Left ventricle myocardium inferior (tissue), 1 donor: ENCODE measurements around the gene CGB8. TPM values are rescaled to one million over a fixed set of nuclear protein-coding genes. Genes with fewer than 3 reads are reported as not detected.
"Not testable (repeated sequence)": the region's sequence is repeated elsewhere in the genome, so short reads cannot be mapped to it uniquely, and the experiment has no call there.

Experiments
- DNase-seq: peaks from one replicate; pipeline ENCODE4 v3.0.0-alpha.2; 2020
- H3K27ac ChIP-seq: fragments of 200-600 bp; replicated peaks from 2 replicates; pipeline ENCODE4 v1.8.0; 2021
- H3K27me3 ChIP-seq: fragments of 200-600 bp; 2 replicates; pipeline ENCODE4 v1.8.0; 2021; ENCODE audit warnings: low read depth
- H3K36me3 ChIP-seq: fragments of 200-600 bp; 2 replicates; pipeline ENCODE4 v1.8.0; 2021
- H3K4me1 ChIP-seq: fragments of 200-600 bp; 2 replicates; pipeline ENCODE4 v1.8.0; 2021
- H3K4me3 ChIP-seq: fragments of 200-600 bp; 2 replicates; pipeline ENCODE4 v1.8.0; 2021; ENCODE audit warnings: mild to moderate bottlenecking, moderate library complexity
- H3K9me3 ChIP-seq: fragments of 200-600 bp; replicated peaks from 2 replicates; pipeline ENCODE4 v1.8.0; 2021
- intact Hi-C: fragments of 100-400 bp; cut with micrococcal nuclease; formaldehyde crosslinking; loops from one replicate; pipeline ENCODE4 v1.11.0; 2022
- total RNA-seq: library from RNA; stranded (reverse); fragmentation: NEBNext Ultra II Directional; extraction: Animal tissue kit (Norgen Biotek cat#: 25700); gene quantifications from one replicate; pipeline ENCODE4 v1.2.1, GENCODE V29; 2021
- TF ChIP-seq, protein P1 (sequence below): fragments of 200-600 bp; IDR thresholded peaks from 2 replicates; pipeline ENCODE4 v1.8.0; 2021; ENCODE audit warnings: antibody characterized with exemption, mild to moderate bottlenecking, borderline replicate concordance
- donor health status: DM: no; HTN: yes; CAD: no; lungs with severe emphysema.

CGB8 gene
- total RNA-seq, 1 donor from 2014 or later: not detected

DNA sequence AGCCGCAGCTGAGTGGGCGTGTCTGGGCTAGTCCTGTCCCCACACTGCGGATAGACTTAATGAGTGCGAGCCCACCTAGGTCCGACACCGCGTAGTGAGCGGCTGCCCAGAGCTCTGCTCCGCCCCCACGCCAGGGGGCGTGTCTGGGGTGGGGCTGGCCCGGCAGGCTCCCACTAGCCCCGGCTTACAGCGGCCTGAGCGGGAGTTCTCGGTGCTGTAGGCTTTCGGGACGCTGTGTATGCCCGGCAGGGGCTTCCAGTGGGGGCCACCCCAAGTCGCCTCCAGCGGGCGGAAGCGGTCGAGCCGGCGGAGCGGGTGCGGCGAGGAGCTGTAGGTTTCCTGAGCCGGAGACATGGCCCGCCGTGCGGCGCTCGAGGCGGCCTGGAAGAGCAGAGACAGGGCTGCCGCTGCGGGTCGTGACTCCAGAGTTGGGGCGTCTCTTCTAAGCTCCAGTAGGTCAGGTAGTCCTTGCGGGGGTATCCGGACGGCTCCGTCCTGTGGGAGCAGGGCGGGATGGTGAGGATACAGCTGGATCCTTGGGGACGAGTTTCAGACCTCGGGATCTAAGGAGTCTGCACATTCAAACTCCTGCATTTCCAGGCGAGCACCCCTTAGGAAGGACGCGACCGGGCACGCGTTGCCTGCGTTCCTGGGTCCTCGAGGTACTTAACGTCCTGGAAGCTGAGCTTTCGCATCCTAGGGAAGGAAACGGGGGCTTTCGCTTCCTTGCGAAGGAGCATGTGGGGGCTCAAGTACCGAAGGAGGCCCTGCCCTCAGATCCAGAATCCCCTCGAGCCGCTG is 7.4 kb upstream of the CGB8 start:
- no peak overlapping the region for H3K27ac ChIP-seq
- no peaks in the 10 kb centered on the region for H3K9me3 ChIP-seq
- H3K27me3 ChIP-seq: peaks cover 38% of the 10 kb centered on the region
- intact Hi-C loops: no loop called here
- no peaks in the 10 kb centered on the region for H3K36me3 ChIP-seq
- peak; percentile 55 for DNase-seq
- TF ChIP-seq, protein P1, sequence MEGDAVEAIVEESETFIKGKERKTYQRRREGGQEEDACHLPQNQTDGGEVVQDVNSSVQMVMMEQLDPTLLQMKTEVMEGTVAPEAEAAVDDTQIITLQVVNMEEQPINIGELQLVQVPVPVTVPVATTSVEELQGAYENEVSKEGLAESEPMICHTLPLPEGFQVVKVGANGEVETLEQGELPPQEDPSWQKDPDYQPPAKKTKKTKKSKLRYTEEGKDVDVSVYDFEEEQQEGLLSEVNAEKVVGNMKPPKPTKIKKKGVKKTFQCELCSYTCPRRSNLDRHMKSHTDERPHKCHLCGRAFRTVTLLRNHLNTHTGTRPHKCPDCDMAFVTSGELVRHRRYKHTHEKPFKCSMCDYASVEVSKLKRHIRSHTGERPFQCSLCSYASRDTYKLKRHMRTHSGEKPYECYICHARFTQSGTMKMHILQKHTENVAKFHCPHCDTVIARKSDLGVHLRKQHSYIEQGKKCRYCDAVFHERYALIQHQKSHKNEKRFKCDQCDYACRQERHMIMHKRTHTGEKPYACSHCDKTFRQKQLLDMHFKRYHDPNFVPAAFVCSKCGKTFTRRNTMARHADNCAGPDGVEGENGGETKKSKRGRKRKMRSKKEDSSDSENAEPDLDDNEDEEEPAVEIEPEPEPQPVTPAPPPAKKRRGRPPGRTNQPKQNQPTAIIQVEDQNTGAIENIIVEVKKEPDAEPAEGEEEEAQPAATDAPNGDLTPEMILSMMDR: peak; percentile 56
- H3K4me3 ChIP-seq: peak overlapping the region; percentile 72
- H3K4me1 ChIP-seq: peaks cover 22% of the 10 kb centered on the region

DNA sequence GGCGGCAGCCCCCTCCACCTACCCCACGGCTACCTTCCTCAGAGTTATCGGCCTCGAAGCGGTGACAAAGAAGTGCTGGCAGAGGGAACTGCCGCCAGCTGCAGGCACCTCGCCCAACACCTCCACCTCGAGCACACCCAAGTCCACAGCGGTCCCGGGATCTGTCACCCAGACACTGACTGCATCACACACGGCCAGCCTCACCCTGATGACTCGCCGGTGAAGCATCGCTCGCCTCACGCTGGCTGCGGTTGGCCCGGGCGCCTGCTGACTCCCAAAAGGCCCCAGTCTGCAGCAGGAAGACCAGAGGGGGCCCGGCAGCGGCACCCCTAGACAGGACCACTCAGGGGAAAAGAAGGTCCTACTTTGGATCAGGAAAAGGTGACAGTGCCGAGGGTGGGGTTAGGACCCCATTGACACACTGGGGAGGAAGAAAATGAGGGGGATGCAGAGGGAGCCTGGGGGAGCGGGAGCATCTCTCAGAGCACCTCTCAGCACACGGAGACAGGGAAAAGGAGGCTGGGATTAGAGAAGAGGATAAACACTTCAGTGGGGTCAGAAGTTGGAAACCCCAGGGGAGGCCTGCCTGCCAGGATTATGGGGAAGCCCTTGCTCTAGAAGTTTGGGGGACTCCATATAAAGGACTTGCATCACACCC is 1.6 kb upstream of the CGB8 start:
- H3K36me3 ChIP-seq, H3K4me3 ChIP-seq, intact Hi-C loops: not testable (repeated sequence)

DNA sequence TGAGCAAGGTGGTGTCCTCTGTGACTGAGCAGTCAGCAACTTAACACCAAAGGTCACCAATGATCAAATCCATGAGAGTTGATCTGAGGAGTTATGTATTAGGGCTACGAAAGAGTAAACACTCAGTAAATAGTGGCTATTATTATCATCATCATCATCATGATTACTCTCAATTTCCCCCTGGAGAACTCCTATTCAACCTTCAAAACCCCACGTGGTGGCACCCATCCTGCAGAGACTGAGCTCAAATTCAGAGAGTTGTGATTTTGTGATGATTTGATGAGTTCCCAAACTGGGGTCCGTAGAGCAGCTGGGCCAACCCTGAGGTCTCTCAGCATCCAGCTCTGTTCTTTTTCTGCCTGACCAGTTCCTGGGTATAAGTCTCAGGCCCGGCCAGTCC is 923 bp upstream of the CGB8 start:
- H3K9me3 ChIP-seq, intact Hi-C loops, H3K4me3 ChIP-seq, H3K36me3 ChIP-seq, H3K27me3 ChIP-seq, H3K4me1 ChIP-seq, DNase-seq, H3K27ac ChIP-seq: not testable (repeated sequence)

More for the DNA sequence above, 1.6 kb upstream of the CGB8 start:
- H3K4me1 ChIP-seq, H3K9me3 ChIP-seq, H3K27me3 ChIP-seq, DNase-seq, H3K27ac ChIP-seq: not testable (repeated sequence)

DNA sequence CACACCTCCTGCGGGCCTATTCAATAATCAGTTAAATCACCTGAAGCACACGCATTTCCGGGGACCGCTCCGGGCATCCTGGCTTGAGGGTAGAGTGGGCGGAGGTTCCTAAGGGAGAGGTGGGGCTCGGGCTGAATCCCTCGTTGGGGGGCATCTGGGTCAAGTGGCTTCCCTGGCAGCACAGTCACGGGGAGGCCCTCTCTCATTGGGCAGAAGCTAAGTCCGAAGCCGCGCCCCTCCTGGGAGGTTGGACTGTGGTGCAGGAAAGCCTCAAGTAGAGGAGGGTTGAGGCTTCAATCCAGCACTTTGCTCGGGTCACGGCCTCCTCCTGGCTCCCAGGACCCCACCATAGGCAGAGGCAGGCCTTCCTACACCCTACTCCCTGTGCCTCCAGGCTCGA is 5.4 kb downstream of the CGB8 start, which contains the start of gene CGB5:
Gene CGB5, plus strand, starts transcription at position 301 of the 400 bp plus-strand sequence. CDS start 362 bp downstream, outside the sequence.
- H3K4me3 ChIP-seq, H3K27me3 ChIP-seq, intact Hi-C loops, DNase-seq, H3K36me3 ChIP-seq, H3K9me3 ChIP-seq, H3K27ac ChIP-seq, H3K4me1 ChIP-seq: not testable (repeated sequence)

DNA sequence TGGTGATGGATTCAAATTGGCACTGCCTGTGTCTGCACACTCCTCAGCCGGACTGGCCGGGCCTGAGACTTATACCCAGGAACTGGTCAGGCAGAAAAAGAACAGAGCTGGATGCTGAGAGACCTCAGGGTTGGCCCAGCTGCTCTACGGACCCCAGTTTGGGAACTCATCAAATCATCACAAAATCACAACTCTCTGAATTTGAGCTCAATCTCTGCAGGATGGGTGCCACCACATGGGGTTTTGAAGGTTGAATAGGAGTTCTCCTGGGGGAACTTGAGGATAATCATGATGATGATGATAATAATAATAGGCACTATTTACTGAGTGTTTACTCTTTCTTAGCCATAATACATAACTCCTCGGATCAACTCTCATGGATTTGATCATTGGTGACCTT is 6.2 kb downstream of the CGB8 start:
- H3K27ac ChIP-seq, H3K36me3 ChIP-seq, H3K9me3 ChIP-seq, H3K4me3 ChIP-seq, H3K4me1 ChIP-seq, DNase-seq, H3K27me3 ChIP-seq, intact Hi-C loops: not testable (repeated sequence)

DNA sequence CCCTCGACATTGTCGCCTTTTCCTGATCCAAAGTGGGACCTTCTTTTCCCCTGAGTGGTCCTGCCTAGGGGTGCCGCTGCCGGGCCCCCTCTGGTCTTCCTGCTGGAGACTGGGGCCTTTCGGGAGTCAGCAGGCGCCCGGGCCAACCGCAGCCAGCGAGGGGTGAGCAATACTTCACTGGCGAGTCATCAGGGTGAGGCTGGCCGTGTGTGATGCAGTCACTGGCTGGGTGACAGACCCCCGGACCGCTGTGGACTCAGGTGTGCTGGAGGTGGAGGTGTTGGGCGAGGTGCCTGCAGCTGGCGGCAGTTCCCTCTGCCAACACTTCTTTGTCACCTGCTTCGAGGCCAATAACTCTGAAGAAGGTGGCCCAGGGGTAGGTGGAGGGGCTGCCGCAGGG is 6.7 kb downstream of the CGB8 start:
- Histone ChIP-seq H3K36me3 (no peaks in the 10 kb centered on the region), H3K4me3 (no peak overlapping the region), H3K27ac (no peak overlapping the region), H3K27me3 (no peaks in the 10 kb centered on the region), H3K9me3 (no peaks in the 10 kb centered on the region), H3K4me1 (no peaks in the 10 kb centered on the region)
- intact Hi-C loops: no loop called here
- no peak for DNase-seq
- TF ChIP-seq, protein P1: no peak

DNA sequence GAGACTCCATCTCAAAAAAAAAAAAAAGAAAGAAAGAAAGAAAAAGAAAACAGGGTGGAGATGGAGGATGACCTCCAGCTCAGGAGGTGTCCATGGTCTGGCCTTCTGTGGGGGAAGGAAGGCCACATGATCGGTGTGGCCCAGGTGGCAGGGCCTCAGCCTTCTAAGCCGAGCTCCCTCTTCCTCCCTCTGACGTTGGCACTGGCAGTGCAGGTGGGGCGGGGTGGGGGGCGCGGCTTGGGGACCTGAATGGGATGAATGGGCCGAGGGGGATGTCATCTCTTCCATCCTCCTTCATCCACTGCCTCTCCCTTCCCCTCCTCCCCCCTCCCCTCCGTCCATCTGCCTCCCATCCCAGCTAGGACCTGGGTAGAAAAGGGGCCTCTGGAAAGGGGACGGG is 9.2 kb downstream of the CGB8 start:
- H3K9me3 ChIP-seq, H3K36me3 ChIP-seq, H3K4me3 ChIP-seq, H3K4me1 ChIP-seq, DNase-seq, H3K27ac ChIP-seq, intact Hi-C loops: not testable (repeated sequence)
- peaks cover 16% of the 10 kb centered on the region for H3K27me3 ChIP-seq

DNA sequence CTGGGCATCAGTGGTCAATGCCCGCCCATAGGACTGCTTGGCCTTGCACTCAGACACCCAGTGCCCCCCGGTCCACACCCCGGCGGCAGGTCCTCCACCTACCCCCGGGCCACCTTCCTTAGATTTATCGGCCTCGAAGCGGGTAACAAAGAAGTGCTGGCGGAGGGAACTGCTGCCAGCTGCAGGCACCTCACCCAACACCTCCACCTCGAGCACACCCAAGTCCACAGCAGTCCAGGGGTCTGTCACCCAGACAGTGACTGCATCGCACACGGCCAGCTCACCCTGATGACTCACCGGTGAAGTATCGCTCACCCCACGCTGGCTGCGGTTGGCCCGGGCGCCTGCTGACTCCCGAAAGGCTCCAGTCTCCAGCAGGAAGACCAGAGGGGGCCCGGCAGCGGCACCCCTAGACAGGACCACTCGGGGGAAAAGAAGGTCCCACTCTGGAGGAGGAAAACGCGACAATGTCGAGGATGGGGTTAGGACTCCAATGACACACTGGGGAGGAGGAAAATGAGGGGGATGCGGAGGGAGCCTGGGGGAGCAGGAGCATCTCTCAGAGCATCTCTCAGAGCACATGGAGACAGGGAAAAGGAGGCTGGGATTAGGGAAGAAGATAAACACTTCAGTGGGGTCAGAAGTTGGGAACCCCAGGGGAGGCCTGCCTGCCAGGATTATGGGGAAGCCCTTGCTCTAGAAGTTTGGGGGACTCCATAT is 10.2 kb downstream of the CGB8 start:
- intact Hi-C loops, DNase-seq, H3K9me3 ChIP-seq, H3K36me3 ChIP-seq, H3K4me1 ChIP-seq, H3K4me3 ChIP-seq, H3K27ac ChIP-seq: not testable (repeated sequence)
- H3K27me3 ChIP-seq: peaks cover 16% of the 10 kb centered on the region

DNA sequence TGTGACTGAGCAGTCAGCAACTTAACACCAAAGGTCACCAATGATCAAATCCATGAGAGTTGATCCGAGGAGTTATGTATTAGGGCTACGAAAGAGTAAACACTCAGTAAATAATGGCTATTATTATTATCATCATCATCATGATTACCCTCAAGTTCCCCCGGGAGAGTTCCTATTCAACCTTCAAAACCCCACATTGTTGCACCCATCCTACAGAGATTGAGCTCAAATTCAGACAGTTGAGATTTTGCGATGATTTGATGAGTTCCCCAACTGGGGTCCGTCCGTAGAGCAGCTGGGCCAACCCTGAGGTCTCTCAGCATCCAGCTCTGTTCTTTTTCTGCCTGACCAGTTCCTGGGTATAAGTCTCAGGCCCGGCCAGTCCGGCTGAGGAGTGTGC is 10.8 kb downstream of the CGB8 start:
- DNase-seq, intact Hi-C loops: not testable (repeated sequence)

More for the DNA sequence above, 10.8 kb downstream of the CGB8 start:
- not testable (repeated sequence) for H3K9me3 ChIP-seq, H3K36me3 ChIP-seq, H3K4me3 ChIP-seq, H3K27ac ChIP-seq, H3K4me1 ChIP-seq
- peaks cover 16% of the 10 kb centered on the region for H3K27me3 ChIP-seq
